Psoas muscle (tissue), 8 donors: ENCODE measurements around the gene ZFHX3. TPM values are rescaled to one million over a fixed set of nuclear protein-coding genes. Genes with fewer than 3 reads are reported as not detected.
A peak's percentile ranks its signal among the peaks of the same experiment; 100 is the strongest.

Source experiments
- ATAC-seq, 4 donors: fragments of 200-7000 bp; cut with Tn5 transposase; one replicate each; pipeline ENCODE4 v1.9.1; 2020; ENCODE audit warnings: moderate library complexity in 3 of 4, mild to moderate bottlenecking in 2 of 4
- DNase-seq, 2 donors: peaks; one replicate each; pipeline ENCODE4 v3.0.0-alpha.2; 2020
- H3K27ac ChIP-seq: fragments of 200-600 bp; one replicate; pipeline ENCODE4 v1.8.0; 2022
- H3K27me3 ChIP-seq, 3 donors: fragments of 200-600 bp in 1 of 3; one replicate each; pipeline versions ENCODE4 v1.6.1 to v1.8.0; 2013 to 2022; ENCODE audit warnings: low read length in 2 of 3, mild to moderate bottlenecking in 2 of 3, moderate library complexity in 1 of 3; ENCODE audit not compliant: insufficient read depth in 3 of 3
- H3K36me3 ChIP-seq, 2 donors: fragments of 200-600 bp in 1 of 2; one replicate each; pipeline versions ENCODE4 v1.6.1 to v1.8.0; 2013 to 2022; ENCODE audit warnings: low read depth in 1 of 2, mild to moderate bottlenecking in 1 of 2, moderate library complexity in 1 of 2; ENCODE audit not compliant: insufficient read depth in 1 of 2
- H3K4me1 ChIP-seq: fragments of 200-600 bp; one replicate; pipeline ENCODE4 v1.8.0; 2022
- H3K4me3 ChIP-seq: fragments of 200-600 bp; one replicate; pipeline ENCODE4 v1.8.0; 2022; ENCODE audit warnings: mild to moderate bottlenecking
- H3K9me3 ChIP-seq: fragments of 200-600 bp; one replicate; pipeline ENCODE4 v1.8.0; 2022
- CTCF ChIP-seq: fragments of 200-600 bp; IDR thresholded peaks from one replicate; pipeline ENCODE4 v1.8.0; 2022; ENCODE audit warnings: antibody characterized with exemption
- WGBS, 3 donors: extraction: QIAGEN DNeasy Blood & Tissue Kit; methylation state at CpG; one replicate each; pipeline versions ENCODE4 v1.1.6 to v1.1.7; 2013; 5-methylcytosine and 5-hydroxymethylcytosine counted together
- intact Hi-C, 2 donors: fragments of 100-400 bp; cut with DNase I; formaldehyde crosslinking; loops; one replicate each; pipeline versions ENCODE4 v1.11.0 to v1.14.2; 2022
- polyA plus RNA-seq, 3 donors: library from polyadenylated mRNA; stranded (reverse); fragments of 200-250 nt; gene quantifications; one replicate each; pipeline ENCODE4 v1.2.3, GENCODE V29; 2013
- total RNA-seq, 4 donors: library from RNA; stranded (reverse); fragmentation: NEBNext Ultra II Directional in 2 of 4; extraction: Animal tissue kit (Norgen Biotek cat#: 25700) in 2 of 4; gene quantifications; one replicate each; pipeline versions ENCODE4 v1.2.1 to v1.2.4, GENCODE V29; 2021 to 2023
- donor health status: healthy with polysubstance abuse.
- donor health status: DM: no; HTN: no; CAD: no; lungs with moderate emphysema.
- donor health status: Bipolar disorder and iron deficiency.
- donor health status: healthy.
- donor health status: DM: yes; HTN: yes; CAD: no.
- donor health status: DM: no; HTN: no; CAD: no.
- donor health status: DM: no; HTN: no; CAD: no.
- donor health status: DM: yes; HTN: yes; CAD: no.

ZFHX3 gene
- total and polyA plus RNA-seq, 7 donors: 3.3 to 36.9 (median 11.5) TPM

DNA sequence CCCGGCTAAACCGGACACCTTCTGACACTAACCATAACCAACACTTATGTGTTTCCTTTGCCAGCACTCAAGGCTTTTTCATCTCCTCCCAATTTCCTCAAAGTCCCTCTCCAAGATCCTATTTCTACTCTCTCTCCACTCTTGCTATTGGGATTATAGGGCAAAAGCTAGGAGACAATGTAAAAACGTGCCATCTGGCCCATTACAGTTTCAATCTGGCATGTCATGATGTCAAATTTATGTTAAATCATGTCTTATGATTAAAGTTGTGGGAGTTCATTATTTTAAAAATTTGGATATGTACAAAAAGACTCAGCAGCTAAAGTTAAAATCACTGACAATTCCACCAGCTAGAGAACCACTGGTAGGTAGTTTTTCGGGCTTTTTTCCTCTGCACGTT lies 77.3 kb downstream of the ZFHX3 start:
- ATAC-seq (peak in 1 of 4 donors; percentile 1), DNase-seq (no peak)
- Histone ChIP-seq H3K4me1 (peaks cover 27% of the 10 kb centered on the region), H3K27ac (peak overlapping the region; percentile 46), H3K9me3 (no peaks in the 10 kb centered on the region), H3K36me3 (no peaks in the 10 kb centered on the region), H3K27me3 (no peaks in the 10 kb centered on the region), H3K4me3 (no peak overlapping the region)
- intact Hi-C loops: no loop called here
- WGBS, 3 donors: 86 to 92% (median 87%) methylated on average over 5 of the region's 5 CpGs
- TF ChIP-seq CTCF: no peak

DNA sequence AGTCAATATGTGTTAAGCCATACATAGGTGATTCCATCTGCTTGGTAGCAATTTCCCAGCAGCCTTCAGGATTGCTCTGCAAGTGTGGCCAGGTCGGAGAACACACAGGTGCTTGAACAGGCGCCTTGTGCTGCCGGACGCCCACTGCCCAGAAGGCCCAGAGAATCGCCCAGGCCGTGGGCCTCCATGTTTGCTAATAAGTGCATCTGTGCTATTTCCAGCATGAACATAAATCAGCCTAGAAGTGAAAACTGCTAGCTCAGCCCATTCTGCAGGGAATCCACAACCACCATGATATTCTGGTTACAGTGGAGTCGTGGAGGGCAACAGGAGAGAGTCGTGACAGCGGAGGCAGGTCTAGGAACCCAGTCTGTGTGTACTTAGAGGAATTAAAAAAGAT lies 78.1 kb downstream of the ZFHX3 start:
- ATAC-seq (peak in 3 of 4 donors; percentile 49 to 70 (median 64)), DNase-seq (no peak)
- Histone ChIP-seq H3K27ac (peak overlapping the region; percentile 46), H3K4me3 (no peak overlapping the region), H3K36me3 (no peaks in the 10 kb centered on the region), H3K4me1 (peaks cover 27% of the 10 kb centered on the region), H3K9me3 (no peaks in the 10 kb centered on the region), H3K27me3 (no peaks in the 10 kb centered on the region)
- 42 to 69% (median 47%) methylated on average over 9 of the region's 9 CpGs for WGBS, 3 donors
- intact Hi-C loops: no loop called here
- no peak for TF ChIP-seq CTCF

DNA sequence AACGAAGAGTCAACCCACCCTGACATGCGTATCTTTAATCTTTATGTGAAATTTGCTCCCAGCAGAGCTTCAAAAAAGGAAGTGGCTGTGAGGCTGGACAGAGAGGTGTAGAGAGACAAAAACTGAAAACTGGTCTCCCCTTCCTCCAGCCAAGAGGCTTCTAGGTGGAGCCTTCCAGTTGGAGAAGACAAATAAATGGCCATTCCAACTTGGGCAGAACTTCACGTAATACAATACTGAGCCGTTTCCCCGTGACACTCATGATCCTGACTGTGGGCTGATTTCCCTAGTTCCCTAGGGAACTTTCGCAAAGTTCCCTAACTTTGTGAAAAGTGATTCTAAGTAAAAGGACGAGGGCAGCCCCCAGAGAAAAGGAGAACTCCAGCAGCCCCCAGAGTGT lies 78.8 kb downstream of the ZFHX3 start:
- intact Hi-C loops: no loop called here
- ATAC-seq: peak in 2 of 4 donors; percentile 29 to 58
- H3K27ac ChIP-seq: peak overlapping the region; percentile 46

DNA sequence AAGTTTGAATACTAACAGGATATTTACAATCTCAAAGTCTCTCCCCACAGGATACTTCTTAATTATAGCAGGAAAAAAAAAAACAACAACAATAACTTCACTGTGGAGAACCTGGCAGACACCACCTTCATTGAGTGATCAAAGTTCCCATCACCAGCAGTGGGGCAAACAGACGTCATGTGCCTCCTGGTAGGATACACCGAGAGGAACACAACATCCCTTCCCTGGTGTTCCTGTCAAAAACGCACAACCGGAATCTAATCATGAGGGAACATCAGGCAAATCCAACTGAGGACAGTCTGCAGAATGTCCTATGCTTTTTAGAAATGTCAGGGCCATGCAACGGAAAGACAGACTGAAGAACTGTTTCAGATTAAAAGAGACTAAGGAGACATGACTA lies 80.0 kb downstream of the ZFHX3 start:
- no peak for TF ChIP-seq CTCF
- Histone ChIP-seq H3K27ac (no peak overlapping the region), H3K4me1 (peaks cover 27% of the 10 kb centered on the region), H3K27me3 (no peaks in the 10 kb centered on the region), H3K4me3 (no peak overlapping the region), H3K36me3 (no peaks in the 10 kb centered on the region), H3K9me3 (no peaks in the 10 kb centered on the region)
- no peak for ATAC-seq
- no peak for DNase-seq
- 58 to 89% (median 75%) methylated on average over 5 of the region's 5 CpGs for WGBS, 3 donors
- intact Hi-C loops: no loop called here

More for the DNA sequence above, 78.8 kb downstream of the ZFHX3 start:
- H3K36me3 ChIP-seq: no peaks in the 10 kb centered on the region
- no peaks in the 10 kb centered on the region for H3K27me3 ChIP-seq
- H3K4me1 ChIP-seq: peaks cover 27% of the 10 kb centered on the region
- 34 to 47% (median 42%) methylated on average over 7 of the region's 7 CpGs for WGBS, 3 donors
- H3K9me3 ChIP-seq: no peaks in the 10 kb centered on the region
- no peak overlapping the region for H3K4me3 ChIP-seq
- no peak for DNase-seq
- TF ChIP-seq CTCF: no peak

GRCh38 chr16:72963533-72964315 lies 84.2 kb downstream of the ZFHX3 start:
- no peak overlapping the region for H3K4me3 ChIP-seq
- no peaks in the 10 kb centered on the region for H3K27me3 ChIP-seq
- ATAC-seq (no peak), DNase-seq (no peak)
- intact Hi-C loops: no loop called here
- H3K4me1 ChIP-seq: peaks cover 20% of the 10 kb centered on the region
- no peaks in the 10 kb centered on the region for H3K9me3 ChIP-seq
- no peak for TF ChIP-seq CTCF
- WGBS, 3 donors: 76 to 88% (median 79%) methylated on average over 10 of the region's 10 CpGs
- peaks cover 3 to 17% of the 10 kb centered on the region in 2 donors for H3K36me3 ChIP-seq
- H3K27ac ChIP-seq: no peak overlapping the region
